Spinal cord (tissue), 10 donors: ENCODE measurements around the gene ILDR1. TPM values are rescaled to one million over a fixed set of nuclear protein-coding genes. Genes with fewer than 3 reads are reported as not detected.

ENCODE experiments used
- DNase-seq, 6 donors: peaks; one replicate each; pipeline versions ENCODE4 v3.0.0 to v3.0.0-alpha.2; 2013 to 2015; ENCODE audit warnings: low spot score in 6 of 6, low read depth in 4 of 6
- H3K27ac ChIP-seq: one replicate; pipeline ENCODE4 v1.5.1; 2013; ENCODE audit warnings: low read depth, low read length, control low read depth
- H3K27me3 ChIP-seq: one replicate; pipeline ENCODE4 v1.6.1; 2013; ENCODE audit warnings: low read length; ENCODE audit not compliant: control insufficient read depth, insufficient read depth
- H3K36me3 ChIP-seq: one replicate; pipeline ENCODE4 v1.6.1; 2013; ENCODE audit warnings: low read length; ENCODE audit not compliant: control insufficient read depth, insufficient read depth
- H3K4me1 ChIP-seq: one replicate; pipeline ENCODE4 v1.6.1; 2013; ENCODE audit warnings: low read length; ENCODE audit not compliant: control insufficient read depth, insufficient read depth
- H3K4me3 ChIP-seq: one replicate; pipeline ENCODE4 v1.5.1; 2013; ENCODE audit warnings: low read depth, low read length, control low read depth
- H3K9me3 ChIP-seq: one replicate; pipeline ENCODE4 v1.6.1; 2013; ENCODE audit warnings: low read length; ENCODE audit not compliant: control insufficient read depth, insufficient read depth
- WGBS: methylation state at CpG from one replicate; pipeline ENCODE4 v1.1.5; 2013; ENCODE audit warnings: missing lambda C conversion rate; ENCODE audit not compliant: insufficient coverage; 5-methylcytosine and 5-hydroxymethylcytosine counted together
- polyA plus RNA-seq, 2 donors: library from polyadenylated mRNA; unstranded; fragments of 120-200 nt; gene quantifications; one replicate each; pipeline ENCODE4 v1.2.1, GENCODE V29; 2013; ENCODE audit not compliant: insufficient read length in 2 of 2
- total RNA-seq, 2 donors: library from RNA; depleted of rRNA in 1 of 2; stranded (reverse); fragments of 120-200 nt in 1 of 2; fragments of >200 nt in 1 of 2; gene quantifications; one replicate each; pipeline versions ENCODE4 v1.2.3 to v1.2.4, GENCODE V29; 2013 to 2014
- donor health status: healthy.

Gene ILDR1
- total and polyA plus RNA-seq, 4 donors, result 0.11 to 0.15 TPM; not detected in 2

- Histone ChIP-seq H3K27me3 (peaks cover 9% of the 10 kb centered on the region), H3K36me3 (no peaks in the 10 kb centered on the region), H3K27ac (no peak overlapping the region), H3K4me1 (peaks cover 5% of the 10 kb centered on the region), H3K4me3 (no peak overlapping the region), H3K9me3 (no peaks in the 10 kb centered on the region)
- no peak for DNase-seq
- 74% methylated on average over 5 of the region's 8 CpGs for WGBS
Measured at GRCh38 chr3:122023335-122023910, 1.4 kb upstream of the ILDR1 start.

GRCh38 chr3:122021037-122021436, 1.0 kb downstream of the ILDR1 start:
- no peak overlapping the region for H3K4me3 ChIP-seq
- no CpG with 5 or more reads among the region's 1 CpG for WGBS
- no peak overlapping the region for H3K27ac ChIP-seq
- H3K9me3 ChIP-seq, result no peaks in the 10 kb centered on the region
- DNase-seq, result no peak
- peaks cover 5% of the 10 kb centered on the region for H3K4me1 ChIP-seq
- H3K27me3 ChIP-seq, result peaks cover 9% of the 10 kb centered on the region
- no peaks in the 10 kb centered on the region for H3K36me3 ChIP-seq

DNA sequence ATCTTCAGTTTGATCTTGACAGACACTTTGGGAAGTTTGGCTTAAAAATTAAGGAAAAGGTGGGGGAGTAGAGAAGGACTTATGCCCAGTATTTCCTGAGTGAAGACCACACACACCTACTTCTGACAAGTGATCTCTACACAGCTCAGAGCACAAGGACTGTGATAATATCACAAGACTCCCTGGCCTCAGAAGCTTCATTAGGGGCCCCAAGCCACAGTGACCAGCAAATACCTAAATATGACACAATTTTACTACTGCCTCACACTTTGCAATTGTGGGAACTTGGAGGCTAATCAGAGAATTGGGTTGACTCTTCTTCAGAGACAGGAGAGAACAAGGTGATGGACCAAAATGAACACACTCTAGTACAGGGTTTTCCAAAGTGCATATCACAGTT, 2.6 kb downstream of the ILDR1 start:
- Histone ChIP-seq H3K9me3 (no peaks in the 10 kb centered on the region), H3K27ac (no peak overlapping the region), H3K36me3 (no peaks in the 10 kb centered on the region), H3K4me1 (peaks cover 5% of the 10 kb centered on the region), H3K27me3 (peaks cover 9% of the 10 kb centered on the region), H3K4me3 (no peak overlapping the region)
- no peak for DNase-seq

GRCh38 chr3:122014741-122015140, 7.3 kb downstream of the ILDR1 start:
- no peaks in the 10 kb centered on the region for H3K27me3 ChIP-seq
- H3K9me3 ChIP-seq, result no peaks in the 10 kb centered on the region
- H3K4me3 ChIP-seq, result no peak overlapping the region
- H3K4me1 ChIP-seq, result no peaks in the 10 kb centered on the region
- no CpG with 5 or more reads among the region's 1 CpG for WGBS
- no peak overlapping the region for H3K27ac ChIP-seq
- no peaks in the 10 kb centered on the region for H3K36me3 ChIP-seq
- DNase-seq, result no peak

GRCh38 chr3:122013448-122013925, 8.6 kb downstream of the ILDR1 start:
- WGBS, result 89% methylated on average over 3 of the region's 5 CpGs
- Histone ChIP-seq H3K4me1 (no peaks in the 10 kb centered on the region), H3K4me3 (no peak overlapping the region), H3K36me3 (no peaks in the 10 kb centered on the region), H3K27ac (no peak overlapping the region), H3K27me3 (no peaks in the 10 kb centered on the region), H3K9me3 (no peaks in the 10 kb centered on the region)
- DNase-seq, result no peak

DNA sequence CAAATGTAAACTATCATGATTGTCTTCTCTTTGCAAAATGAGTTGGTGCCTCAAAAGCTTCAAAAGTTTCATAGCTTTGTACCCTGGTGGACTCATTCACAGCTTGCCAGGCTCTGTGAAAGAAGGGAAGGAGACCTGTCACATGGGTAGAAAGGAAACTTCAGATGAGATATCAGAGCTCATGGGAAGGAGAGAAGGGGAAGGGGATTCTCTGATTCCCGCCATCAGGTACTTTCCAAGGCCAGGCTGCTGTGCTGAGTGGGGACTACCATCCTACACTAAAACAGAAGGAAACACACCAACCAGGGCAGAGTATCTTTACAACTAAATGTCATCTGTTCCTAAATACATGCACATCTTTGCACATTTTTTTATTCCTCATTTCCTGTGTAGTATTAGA, 9.2 kb downstream of the ILDR1 start:
- H3K36me3 ChIP-seq, result no peaks in the 10 kb centered on the region
- no peaks in the 10 kb centered on the region for H3K9me3 ChIP-seq
- no peaks in the 10 kb centered on the region for H3K27me3 ChIP-seq
- WGBS, result no CpG with 5 or more reads among the region's 1 CpG
- no peak for DNase-seq
- H3K4me1 ChIP-seq, result no peaks in the 10 kb centered on the region
- H3K4me3 ChIP-seq, result no peak overlapping the region
- no peak overlapping the region for H3K27ac ChIP-seq

DNA sequence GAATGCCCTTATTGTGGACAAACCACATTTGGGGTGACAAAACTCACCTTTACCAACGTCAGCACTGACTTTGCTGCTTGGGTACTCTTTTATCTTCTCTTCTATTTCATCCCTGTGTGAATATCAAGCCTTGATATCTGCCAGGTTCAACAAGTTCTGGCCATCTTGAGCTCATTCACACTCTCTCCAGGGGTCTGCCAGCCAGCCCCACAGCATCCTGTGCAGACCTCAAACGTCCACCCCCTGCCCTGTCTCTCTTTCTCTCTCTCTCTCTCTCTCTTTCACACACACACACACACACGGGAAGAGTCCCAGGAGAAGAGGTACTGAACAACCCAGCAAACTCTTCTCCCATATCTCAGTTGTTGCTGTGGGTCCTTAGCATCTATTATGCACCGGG, 10.7 kb downstream of the ILDR1 start:
- WGBS, result 50% methylated on average over 4 of the region's 4 CpGs
- H3K27me3 ChIP-seq, result no peaks in the 10 kb centered on the region
- H3K27ac ChIP-seq, result no peak overlapping the region
- H3K36me3 ChIP-seq, result no peaks in the 10 kb centered on the region
- no peak overlapping the region for H3K4me3 ChIP-seq
- H3K9me3 ChIP-seq, result no peaks in the 10 kb centered on the region
- H3K4me1 ChIP-seq, result no peaks in the 10 kb centered on the region
- DNase-seq, result no peak

GRCh38 chr3:122010506-122010905, 11.5 kb downstream of the ILDR1 start:
- Histone ChIP-seq H3K4me1 (no peaks in the 10 kb centered on the region), H3K27ac (no peak overlapping the region), H3K27me3 (no peaks in the 10 kb centered on the region), H3K4me3 (no peak overlapping the region), H3K36me3 (no peaks in the 10 kb centered on the region), H3K9me3 (no peaks in the 10 kb centered on the region)
- no CpG with 5 or more reads among the region's 2 CpGs for WGBS
- no peak for DNase-seq

GRCh38 chr3:122008166-122008565, 13.9 kb downstream of the ILDR1 start:
- DNase-seq, result no peak
- Histone ChIP-seq H3K9me3 (no peaks in the 10 kb centered on the region), H3K36me3 (no peaks in the 10 kb centered on the region), H3K4me3 (no peak overlapping the region), H3K4me1 (no peaks in the 10 kb centered on the region), H3K27me3 (no peaks in the 10 kb centered on the region), H3K27ac (no peak overlapping the region)
- WGBS, result no CpG with 5 or more reads among the region's 2 CpGs

GRCh38 chr3:122006267-122006666, 15.8 kb downstream of the ILDR1 start:
- no CpG with 5 or more reads among the region's 2 CpGs for WGBS
- Histone ChIP-seq H3K36me3 (no peaks in the 10 kb centered on the region), H3K27me3 (no peaks in the 10 kb centered on the region), H3K4me1 (no peaks in the 10 kb centered on the region), H3K27ac (no peak overlapping the region), H3K9me3 (no peaks in the 10 kb centered on the region), H3K4me3 (no peak overlapping the region)
- no peak for DNase-seq
